NCI-H774 (cell line): ENCODE data around the gene KNDC1.
"Not testable (repeated sequence)": the region's sequence is repeated elsewhere in the genome, so short reads cannot be mapped to it uniquely, and the experiment has no call there.

Source experiments
- DNase-seq: peaks from one replicate; lab custom pipeline; 2025; lab: John Stamatoyannopoulos, UW

The KNDC1 gene

DNA sequence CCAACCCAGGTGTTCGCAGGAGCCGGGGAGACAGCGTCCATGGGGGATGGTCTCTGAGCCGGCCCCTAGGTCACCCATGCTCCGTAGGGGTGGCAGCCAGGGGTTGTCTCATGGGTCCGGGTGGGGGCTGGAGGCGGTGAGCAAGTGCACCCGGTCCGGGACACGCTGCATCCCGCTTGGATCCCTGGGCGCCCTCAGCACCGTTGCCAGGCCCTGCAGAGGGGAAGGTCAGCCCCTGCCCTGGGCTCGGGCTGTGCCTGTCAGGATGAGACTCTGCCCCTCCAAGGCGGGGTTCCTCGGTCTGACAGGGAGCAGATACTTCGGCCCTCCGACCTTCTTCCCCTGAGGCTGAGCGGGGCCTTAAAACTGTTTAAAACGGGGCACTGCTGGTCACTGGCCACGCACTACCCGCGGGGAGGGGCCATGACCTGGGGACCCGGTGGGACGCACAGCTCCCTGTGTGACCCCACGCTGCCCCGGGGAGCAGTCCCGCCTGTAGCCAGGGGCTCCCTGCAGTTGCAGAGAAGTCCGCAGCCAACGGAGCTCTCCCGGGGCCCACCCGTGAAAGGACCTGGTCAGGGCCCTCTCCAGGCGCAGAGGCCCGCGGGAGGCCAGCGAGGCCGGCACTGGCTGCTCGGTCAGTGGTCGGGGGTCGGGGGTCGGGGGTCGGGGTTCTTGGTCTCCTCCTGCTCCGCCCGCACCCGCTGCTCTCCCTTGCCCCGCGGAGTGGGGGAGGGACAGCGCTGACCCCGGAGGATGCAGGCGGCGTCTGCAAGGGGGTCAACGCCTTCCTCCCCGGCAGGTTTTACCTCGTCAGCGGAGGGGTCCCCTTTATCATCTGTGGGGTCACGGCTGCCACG is 33.4 kb upstream of the KNDC1 start:
- DNase-seq, result no peak

DNA sequence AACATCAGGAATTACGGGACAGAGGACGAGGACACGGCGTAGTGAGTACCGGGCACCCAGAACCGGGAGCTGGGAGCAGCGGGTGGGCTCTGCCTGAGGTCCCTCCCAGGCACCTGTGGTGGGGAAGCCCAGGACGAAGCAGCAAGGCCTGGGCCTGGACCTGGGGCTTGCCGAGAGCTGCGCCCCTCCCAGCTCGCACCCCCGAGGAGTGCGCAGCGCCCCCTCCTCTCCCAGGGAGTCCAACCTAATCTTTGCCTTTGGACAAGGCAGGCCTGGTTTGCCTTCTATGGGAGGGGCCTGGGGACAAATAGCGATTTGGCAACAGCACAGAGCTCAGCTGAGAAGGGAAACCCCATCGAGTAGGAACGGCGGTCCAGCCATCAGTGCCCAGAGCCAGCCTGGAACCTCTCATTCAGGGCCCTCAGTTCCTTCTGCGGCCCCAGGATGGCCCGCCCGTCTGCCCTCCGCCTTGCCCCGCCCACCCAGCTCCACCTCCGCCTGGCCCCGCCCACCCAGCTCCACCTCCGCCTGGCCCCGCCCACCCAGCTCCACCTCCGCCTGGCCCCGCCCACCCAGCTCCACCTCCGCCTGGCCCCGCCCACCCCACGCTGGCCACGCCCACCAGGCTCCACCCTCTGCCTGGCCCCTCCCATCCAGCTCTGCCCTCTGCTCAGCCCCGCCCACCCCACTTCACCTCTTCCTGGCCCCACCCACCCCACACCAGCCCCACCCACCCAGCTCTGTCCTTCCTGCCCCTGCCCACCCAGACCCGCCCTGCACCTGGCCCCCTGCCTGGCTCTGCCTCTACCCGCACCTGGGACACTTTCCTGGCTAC is 32.5 kb upstream of the KNDC1 start:
- DNase-seq, result no peak

DNA sequence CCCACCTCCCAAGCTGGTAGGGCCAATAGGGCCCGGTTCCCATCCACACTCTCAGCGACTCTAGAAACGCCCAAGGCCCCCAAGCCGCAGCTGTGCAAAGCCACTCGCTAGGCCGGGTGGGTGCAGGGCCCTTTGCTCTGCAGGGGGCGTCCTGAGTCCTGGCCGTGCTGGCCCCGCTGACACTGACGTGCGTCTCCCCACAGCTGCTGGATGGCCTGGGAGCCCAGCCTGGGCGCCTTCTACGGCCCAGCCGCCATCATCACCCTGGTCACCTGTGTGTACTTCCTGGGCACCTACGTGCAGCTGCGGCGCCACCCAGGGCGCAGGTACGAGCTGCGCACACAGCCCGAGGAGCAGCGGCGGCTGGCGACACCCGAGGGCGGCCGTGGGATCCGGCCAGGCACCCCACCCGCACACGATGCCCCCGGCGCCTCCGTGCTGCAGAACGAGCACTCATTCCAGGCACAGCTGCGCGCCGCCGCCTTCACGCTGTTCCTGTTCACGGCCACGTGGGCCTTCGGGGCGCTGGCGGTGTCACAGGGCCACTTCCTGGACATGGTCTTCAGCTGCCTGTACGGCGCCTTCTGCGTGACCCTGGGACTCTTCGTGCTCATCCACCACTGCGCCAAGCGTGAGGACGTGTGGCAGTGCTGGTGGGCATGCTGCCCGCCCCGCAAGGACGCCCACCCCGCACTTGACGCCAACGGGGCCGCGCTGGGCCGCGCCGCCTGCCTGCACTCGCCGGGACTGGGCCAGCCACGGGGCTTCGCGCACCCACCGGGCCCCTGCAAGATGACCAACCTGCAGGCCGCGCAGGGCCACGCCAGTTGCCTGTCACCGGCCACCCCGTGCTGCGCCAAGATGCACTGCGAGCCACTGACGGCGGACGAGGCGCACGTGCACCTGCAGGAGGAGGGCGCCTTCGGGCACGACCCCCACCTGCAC is 31.6 kb upstream of the KNDC1 start:
- DNase-seq, result no peak

DNA sequence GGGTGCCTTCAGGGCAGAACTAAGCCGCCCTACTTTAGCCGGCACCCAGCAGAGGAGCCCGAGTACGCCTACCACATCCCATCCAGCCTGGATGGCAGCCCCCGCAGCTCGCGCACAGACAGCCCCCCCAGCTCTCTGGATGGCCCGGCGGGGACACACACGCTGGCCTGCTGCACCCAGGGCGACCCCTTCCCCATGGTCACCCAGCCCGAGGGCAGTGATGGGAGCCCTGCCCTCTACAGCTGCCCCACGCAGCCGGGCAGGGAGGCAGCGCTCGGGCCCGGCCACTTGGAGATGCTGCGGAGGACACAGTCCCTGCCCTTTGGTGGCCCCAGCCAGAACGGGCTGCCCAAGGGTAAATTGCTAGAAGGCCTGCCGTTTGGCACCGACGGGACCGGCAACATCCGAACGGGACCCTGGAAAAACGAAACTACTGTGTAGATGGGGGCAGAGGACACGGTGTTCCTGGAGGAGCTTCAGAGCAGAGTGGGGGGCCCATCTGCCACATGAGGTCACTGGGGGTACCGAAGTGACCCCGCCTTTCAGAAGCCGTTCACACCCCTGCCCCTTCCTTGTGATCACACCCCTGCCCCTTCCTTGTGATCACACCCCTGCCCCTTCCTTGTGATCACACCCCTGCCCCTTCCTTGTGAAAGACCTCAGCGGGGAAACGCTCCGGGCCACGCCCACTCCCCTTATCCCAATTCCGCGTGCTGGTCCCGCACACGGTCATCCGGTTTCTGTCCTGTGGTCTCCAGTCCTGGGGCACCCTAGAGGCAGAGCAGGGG is 30.8 kb upstream of the KNDC1 start:
- no peak for DNase-seq

DNA sequence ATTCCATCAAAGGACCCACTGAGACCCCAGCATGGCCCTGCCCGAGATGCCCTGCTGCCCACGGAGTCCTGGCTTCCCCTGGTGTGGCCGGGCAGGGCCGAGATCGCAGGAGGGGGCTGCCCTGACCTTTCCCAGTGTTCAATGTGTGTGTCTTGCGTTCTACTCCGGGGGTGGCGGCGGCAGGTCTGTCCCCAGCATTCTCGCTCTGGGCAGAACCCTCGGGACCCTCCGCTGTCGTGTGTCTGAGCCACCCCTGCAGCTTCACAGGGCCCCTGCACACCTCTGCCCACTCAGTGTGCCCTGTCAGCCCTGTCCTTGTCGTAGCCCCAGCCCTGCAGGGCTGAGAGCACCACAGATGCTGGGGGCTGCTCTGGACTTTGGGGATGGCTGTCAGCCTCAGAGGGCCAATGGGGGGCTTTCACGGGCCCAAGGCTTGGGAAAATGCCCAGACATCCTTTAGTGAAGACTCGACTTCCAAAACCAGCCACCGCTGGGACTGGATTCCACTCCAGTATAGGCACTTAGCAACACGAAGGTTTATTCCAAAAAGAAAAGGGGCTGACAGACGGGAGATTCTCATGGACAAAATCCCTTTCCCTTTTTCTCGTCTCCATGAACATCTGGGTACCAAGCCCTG is 30.0 kb upstream of the KNDC1 start:
- DNase-seq, result no peak

DNA sequence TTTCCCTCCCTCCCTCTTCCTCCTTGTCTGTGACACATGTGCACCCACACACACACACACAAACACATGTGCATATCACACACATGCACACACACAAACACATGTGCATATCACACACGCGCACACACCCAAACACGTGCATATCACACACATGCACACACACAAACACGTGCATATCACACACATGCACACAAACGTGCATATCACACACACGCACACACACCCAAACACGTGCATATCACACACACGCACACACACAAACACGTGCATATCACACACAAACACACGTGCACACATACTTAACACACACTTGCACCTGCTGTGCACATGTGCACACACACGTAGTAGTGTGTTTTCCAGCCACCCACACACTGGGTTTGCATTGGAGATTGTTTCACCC is 29.4 kb upstream of the KNDC1 start:
- no peak for DNase-seq

DNA sequence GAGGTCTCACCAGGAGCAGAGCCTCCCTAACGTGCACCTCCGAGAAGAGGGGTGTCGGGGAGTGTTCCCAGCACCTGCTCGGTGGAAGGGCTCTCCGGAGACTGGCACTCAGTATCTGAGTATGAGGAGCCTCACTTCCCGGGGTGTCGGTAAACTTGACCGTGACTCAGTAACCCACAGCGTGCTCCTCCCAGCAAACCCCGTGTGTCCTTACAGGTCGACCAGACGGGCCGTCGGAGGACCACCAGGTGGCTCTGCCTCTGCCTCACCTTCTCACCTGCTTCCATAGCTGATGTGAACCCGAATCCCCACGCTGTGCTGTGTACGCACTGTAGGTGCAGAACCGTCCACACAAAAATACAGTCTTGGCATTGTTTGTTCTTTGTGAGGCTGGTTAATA is 29.0 kb upstream of the KNDC1 start:
- DNase-seq, result no peak

DNA sequence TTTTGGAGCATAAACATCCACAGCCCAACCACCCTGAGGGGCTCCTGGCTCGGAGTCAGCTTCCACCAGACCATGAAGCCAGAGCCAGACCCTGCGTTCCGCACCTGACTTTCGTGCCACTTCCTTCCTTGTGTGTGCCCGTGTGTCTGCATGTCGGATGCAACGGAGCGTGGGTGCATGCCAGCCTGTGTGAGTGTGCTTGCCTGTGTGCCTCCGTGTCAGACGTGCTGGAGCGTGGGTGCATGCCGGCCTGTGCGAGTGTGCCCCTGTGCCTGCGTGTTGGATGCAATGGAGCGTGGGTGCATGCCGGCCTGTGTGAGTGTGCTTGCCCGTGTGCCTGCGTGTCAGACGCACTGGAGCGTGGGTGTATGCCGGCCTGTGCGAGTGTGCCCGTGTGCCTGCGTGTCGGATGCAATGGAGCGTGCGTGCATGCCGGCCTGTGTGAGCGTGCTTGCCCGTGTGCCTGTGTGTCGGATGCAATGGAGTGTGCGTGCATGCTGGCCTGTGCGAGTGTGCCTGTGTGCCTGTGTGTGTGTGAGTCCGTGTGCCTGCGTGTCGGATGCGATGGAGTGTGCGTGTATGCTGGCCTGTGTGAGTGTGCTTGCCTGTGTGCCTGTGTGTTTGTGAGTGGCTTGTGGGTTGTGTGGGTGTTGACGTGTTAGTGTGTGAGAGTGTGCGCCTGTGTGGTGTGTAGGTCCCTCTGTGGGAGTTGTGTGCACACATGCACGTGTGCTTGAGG is 28.1 kb upstream of the KNDC1 start:
- no peak for DNase-seq

DNA sequence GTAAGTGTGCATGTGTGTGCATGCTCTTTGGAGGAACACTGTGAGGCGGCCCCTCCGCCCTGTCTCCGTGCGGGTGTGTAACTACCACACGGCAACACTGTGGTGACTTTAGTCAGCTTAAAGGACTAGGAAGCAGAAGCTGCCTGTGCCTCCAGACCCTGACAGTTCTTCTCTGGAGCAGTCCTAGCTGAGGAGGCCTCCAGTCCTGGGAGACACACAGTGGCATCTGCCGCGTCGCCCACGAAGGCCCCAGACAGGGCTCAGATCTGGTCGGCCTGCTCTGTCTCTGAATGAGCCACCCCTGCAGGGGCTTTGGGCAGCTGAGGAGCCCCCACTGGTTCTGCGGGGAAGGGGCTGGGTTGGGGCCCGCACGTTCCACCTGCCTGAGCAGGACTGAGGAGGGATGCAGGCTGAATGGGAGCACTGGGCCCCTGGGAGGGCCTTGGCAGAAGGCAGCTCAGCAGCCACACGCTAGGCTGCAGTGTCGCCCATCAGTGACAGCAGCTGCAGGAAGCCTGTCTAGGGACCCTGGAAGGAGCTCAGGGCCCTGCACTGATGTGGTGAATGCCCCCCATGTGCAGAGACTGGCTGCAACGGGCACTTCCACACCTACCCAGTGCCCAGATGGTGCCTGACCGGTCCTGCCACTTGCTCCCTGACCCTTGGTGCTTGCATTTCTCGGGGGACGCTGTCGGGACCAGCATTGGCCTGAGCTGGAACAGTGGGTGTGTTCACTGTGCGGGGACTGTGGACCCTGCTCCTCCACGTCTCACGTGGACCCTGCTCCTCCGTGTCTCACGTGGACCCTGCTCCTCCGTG is 27.3 kb upstream of the KNDC1 start:
- DNase-seq, result no peak

DNA sequence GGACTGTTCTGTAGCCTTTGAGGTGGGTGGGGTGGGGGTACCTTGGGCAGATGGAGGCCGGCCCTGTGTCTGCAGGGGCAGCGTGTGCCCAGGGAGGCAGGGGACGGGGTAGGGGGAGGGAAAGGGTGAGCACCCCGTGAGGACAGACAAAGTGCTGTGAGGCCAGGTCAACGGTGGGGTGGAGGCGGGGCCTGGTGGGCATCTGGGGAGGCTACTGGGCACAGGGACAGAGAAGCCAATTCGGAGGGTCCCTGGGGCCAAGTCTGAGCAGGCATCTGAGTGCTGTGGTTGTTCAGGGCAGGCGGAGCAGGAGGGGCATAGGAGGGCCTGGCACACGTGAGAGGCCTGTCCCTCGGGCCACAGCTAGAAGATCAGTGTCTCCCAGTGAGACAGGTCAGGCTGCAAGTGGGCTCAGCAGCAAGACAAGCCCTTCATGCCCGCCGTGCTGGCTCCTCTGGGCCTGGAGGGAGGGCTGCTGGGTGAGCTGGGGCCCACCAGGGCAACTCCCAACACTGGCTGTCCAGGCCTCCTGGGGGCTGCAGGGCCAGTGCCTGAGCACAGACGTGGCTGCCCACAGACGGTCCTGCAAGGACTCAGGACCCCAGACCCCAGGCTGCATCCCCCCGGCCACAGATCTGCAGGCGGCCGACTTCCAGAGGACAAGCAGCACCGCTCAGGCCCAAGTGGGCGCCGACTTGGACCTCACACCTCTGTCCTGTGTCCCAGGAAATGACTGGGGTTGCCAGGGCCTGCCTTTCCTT is 26.4 kb upstream of the KNDC1 start:
- DNase-seq, result no peak

DNA sequence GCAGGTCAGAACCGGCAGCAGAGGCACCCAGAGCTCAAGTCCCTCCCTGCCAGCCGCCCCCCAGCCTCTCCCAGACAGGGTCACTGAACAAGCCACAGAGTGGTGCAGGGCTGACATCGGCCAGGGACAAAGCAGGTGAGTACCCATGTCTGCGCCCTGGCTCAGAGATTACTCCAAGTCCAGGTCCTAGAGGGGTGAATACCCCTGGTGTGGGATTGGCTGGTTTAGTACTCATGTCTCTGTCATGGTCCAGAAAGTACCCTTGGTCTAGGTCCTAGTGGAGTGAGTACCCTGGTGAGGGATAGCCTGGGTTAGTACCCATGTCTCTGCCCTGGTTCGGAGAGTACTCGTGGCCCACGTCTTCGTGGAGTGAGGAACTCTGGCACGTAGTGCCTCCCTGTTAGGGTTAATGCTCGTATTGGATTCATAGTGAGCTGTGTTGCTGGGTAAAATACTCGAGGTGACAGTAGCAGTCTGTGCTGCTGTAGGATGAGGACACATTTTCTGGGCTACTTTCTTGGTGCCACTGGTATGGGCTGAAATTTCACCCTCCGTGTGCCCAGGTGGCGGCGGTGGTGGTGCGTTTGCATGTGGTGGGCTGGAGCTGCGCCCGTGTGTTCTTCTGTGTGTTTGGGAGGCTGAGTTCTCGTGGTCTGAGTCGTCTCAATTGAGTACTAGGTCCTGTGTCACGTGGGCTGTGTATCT is 25.5 kb upstream of the KNDC1 start:
- no peak for DNase-seq

DNA sequence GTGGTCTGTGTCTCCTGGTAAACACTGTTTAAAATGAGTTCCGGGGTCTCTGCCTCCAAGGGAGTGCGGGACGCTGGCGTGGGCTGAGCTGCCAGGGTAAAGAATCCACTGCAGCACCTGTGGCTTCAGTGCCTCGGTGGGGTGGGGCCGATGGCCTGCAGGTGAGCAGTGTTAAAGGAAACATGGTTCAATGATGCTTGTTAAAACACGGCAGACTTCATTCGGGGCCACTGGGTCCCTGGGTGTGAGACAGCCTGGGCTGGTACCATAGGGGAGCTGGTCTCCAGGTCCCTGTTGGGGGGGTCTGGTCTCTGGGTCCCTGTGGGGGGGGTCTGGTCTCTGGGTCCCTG is 24.9 kb upstream of the KNDC1 start:
- no peak for DNase-seq

DNA sequence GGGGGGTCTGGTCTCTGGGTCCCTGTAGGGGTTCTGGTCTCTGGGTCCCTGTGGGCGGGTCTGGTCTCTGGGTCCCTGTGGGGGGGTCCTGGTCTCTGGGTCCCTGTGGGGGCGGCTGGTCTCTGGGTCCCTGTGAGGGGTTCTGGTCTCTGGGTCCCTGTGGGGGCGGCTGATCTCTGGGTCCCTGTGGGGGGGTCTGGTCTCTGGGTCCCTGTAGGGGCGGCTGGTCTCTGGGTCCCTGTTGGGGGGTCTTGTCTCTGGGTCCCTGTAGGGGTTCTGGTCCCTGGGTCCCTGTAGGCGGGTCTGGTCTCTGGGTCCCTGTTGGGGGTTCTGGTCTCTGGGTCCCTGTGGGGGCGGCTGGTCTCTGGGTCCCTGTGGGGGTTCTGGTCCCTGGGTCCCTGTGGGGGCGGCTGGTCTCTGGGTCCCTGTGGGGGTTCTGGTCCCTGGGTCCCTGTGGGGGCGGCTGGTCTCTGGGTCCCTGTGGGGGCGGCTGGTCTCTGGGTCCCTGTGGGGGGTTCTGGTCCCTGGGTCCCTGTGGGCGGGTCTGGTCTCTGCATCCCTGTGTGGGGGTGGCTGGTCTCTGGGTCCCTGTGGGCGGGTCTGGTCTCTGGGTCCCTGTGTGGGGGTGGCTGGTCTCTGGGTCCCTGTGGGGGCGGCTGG is 22.4 kb upstream of the KNDC1 start:
- DNase-seq, result not testable (repeated sequence)

DNA sequence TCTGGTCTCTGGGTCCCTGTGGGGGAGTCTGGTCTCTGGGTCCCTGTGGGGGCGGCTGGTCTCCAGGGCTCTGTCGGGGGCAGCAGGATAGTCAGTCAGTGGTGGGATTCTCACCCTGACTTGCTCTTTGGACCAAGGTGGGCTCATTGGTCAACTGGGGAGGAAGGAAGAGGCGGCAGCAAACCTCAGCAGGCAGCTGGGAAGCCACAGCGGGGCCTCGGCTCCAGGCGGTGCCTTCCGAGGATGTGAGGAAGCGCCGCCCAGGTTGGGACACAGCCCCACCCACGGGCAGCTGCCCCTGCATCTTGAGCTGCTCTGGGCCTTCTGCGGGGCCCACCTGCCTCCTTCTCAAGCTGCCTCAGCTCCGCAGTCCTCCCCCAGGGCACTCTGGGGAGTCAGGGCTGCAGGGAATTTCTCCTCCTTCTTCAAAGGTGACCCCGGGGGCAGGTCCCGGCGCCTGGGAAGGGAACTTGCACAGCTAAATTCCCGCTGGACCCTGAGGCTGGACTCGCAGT is 20.4 kb upstream of the KNDC1 start:
- DNase-seq, result no peak

DNA sequence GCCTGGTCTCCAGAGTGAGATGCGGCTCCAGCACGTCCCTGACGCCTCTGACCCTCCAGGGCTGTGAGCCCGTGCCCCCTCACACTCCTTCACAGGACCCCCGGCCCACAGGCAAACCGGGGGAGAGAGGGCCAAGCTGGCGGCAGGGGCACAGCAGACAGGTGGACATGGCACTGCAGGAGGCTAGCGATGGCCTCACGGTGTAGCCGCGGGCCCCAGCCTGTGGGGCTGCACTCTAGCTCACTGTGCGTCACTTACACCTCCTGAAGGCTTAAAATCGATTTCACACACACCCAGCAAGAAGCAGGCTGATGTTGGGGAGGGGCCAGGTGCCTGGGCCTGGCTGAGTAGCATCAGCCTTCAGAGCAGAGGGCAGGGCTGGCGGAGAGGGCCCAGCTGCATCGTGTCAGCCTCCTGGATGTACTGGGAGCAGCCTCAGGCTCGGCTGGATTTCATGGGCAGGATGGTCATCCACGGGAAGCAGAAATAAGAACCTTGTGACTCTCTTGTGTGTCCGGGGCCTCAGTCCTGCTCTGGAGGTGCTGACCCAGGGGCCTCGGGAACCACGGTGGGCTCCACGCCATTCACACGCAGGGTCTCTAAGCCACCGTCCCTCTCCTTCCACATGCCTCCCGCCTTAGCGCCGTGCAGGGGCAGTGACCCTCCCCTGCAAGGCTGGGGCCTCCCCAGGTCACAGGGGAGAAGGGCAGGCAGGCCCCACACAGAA is 19.4 kb upstream of the KNDC1 start:
- DNase-seq, result no peak

DNA sequence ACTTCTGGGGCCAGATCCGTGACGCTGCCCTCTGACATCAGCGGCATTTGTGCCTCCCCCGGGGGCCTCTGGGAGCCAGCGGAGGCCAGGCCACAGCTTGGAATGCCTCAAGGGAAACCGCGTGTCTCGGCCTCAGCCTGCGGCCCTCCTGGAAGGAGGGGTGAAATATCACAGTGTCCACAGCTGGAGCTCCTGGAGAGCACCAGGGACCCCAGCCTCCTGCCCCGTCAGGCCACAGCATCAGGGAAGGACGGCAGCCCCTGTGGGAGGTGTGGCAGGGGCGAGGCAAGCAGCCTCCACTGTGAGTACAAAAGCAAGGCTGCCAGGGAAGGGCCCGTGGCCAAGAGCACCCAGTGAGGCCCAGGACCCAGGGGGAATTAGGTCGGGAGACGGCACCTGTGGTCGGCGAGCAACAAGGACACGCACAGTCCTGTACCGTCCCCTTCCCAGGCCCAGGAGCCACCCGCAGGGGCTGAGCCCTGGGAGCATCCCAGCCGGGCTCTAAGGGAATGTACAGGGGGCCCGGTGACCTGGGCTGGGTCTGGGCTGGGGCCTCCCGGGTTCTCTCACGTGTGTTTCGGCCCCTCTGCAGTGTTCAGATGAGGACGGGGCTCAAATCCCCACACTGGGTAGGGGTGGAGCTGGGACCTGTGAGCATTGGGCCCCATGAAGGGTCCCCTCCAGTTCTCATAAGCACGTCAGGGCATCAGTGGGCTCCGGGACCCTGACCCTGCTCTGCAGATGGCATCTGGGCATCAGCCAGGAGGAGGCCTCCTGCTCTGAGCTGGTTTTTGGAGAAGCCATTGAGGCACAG is 18.7 kb upstream of the KNDC1 start:
- DNase-seq, result no peak
